Esophagus muscularis mucosa (tissue), 3 donors: Measurements from ENCODE around the gene SLC20A1.

Experiments
- POLR2AphosphoS5 ChIP-seq, 2 donors: sonication (generic); formaldehyde crosslinking; IDR thresholded peaks; one replicate each; pipeline ENCODE4 v1.6.1; 2017; ENCODE audit warnings: antibody characterized with exemption in 2 of 2
- TF ChIP-seq, protein P1 (sequence below), 3 experiments: fragments of 200-600 bp in 2 of 3; fragments of 450-650 bp in 1 of 3; sonication (generic) in 2 of 3; IDR thresholded peaks; one replicate each; pipeline ENCODE4 v1.5.1; 2017 to 2019; ENCODE audit warnings: antibody characterized with exemption in 3 of 3, mild to moderate bottlenecking in 2 of 3, moderate library complexity in 1 of 3

- TF ChIP-seq POLR2AphosphoS5 (IDR thresholded peaks at IDR 0.05), result no peak
- TF ChIP-seq, protein P1, sequence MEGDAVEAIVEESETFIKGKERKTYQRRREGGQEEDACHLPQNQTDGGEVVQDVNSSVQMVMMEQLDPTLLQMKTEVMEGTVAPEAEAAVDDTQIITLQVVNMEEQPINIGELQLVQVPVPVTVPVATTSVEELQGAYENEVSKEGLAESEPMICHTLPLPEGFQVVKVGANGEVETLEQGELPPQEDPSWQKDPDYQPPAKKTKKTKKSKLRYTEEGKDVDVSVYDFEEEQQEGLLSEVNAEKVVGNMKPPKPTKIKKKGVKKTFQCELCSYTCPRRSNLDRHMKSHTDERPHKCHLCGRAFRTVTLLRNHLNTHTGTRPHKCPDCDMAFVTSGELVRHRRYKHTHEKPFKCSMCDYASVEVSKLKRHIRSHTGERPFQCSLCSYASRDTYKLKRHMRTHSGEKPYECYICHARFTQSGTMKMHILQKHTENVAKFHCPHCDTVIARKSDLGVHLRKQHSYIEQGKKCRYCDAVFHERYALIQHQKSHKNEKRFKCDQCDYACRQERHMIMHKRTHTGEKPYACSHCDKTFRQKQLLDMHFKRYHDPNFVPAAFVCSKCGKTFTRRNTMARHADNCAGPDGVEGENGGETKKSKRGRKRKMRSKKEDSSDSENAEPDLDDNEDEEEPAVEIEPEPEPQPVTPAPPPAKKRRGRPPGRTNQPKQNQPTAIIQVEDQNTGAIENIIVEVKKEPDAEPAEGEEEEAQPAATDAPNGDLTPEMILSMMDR (IDR thresholded peaks at IDR 0.05), result no peak
Observed at GRCh38 chr2:112633708-112634107, 12.0 kb upstream of the SLC20A1 start.
